Left kidney (tissue), 8 donors: ENCODE data around the gene HAUS1. TPM values are rescaled to one million over a fixed set of nuclear protein-coding genes. Genes with fewer than 3 reads are reported as not detected.

Experiments
- DNase-seq: peaks from one replicate; pipeline ENCODE4 v3.0.0-alpha.2; 2013
- long read RNA-seq, 8 donors: transcript quantifications; one replicate each; lab custom pipeline, GENCODE V29; 2026
- polyA plus RNA-seq: library from polyadenylated mRNA; unstranded; fragments of 120-200 nt; gene quantifications from one replicate; pipeline ENCODE4 v1.2.1, GENCODE V29; 2013; ENCODE audit not compliant: insufficient read length

The HAUS1 gene, protein sequence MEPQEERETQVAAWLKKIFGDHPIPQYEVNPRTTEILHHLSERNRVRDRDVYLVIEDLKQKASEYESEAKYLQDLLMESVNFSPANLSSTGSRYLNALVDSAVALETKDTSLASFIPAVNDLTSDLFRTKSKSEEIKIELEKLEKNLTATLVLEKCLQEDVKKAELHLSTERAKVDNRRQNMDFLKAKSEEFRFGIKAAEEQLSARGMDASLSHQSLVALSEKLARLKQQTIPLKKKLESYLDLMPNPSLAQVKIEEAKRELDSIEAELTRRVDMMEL
- polyA plus RNA-seq, result 54.2 TPM
- long read RNA-seq, donor 1, transcript HAUS1-201 (9 exons, 1,125 nt), result major isoform, 9 of 10 reads
- long read RNA-seq, donor 1, partial matches to known transcripts, result 0 of 10 reads
- long read RNA-seq, donor 1, other reads (novel, unspliced or antisense), result 0 of 10 reads
- long read RNA-seq, donor 2, transcript HAUS1-201 (9 exons, 1,125 nt), result major isoform, 11 of 12 reads
- long read RNA-seq, donor 2, partial matches to known transcripts, result 0 of 12 reads
- long read RNA-seq, donor 2, other reads (novel, unspliced or antisense), result 0 of 12 reads
- long read RNA-seq, donor 3, transcript HAUS1-201 (9 exons, 1,125 nt), result major isoform, 14 of 14 reads
- long read RNA-seq, donor 3, partial matches to known transcripts, result 0 of 14 reads
- long read RNA-seq, donor 3, other reads (novel, unspliced or antisense), result 0 of 14 reads
- long read RNA-seq, donor 4, partial matches to known transcripts, result 0 of 2 reads
- long read RNA-seq, donor 4, other reads (novel, unspliced or antisense), result 0 of 2 reads
- long read RNA-seq, donor 5, transcript HAUS1-201 (9 exons, 1,125 nt), result major isoform, 31 of 40 reads
- long read RNA-seq, donor 5, partial matches to known transcripts, result 5 of 40 reads
- long read RNA-seq, donor 5, other reads (novel, unspliced or antisense), result 0 of 40 reads
- long read RNA-seq, donor 6, transcript HAUS1-201 (9 exons, 1,125 nt), result major isoform, 19 of 25 reads
- long read RNA-seq, donor 6, partial matches to known transcripts, result 5 of 25 reads
- long read RNA-seq, donor 6, other reads (novel, unspliced or antisense), result 0 of 25 reads
- long read RNA-seq, donor 7, transcript HAUS1-201 (9 exons, 1,125 nt), result major isoform, 25 of 36 reads
- long read RNA-seq, donor 7, partial matches to known transcripts, result 7 of 36 reads
- long read RNA-seq, donor 7, other reads (novel, unspliced or antisense), result 0 of 36 reads
- long read RNA-seq, donor 8, transcript HAUS1-201 (9 exons, 1,125 nt), result major isoform, 5 of 7 reads
- long read RNA-seq, donor 8, partial matches to known transcripts, result 0 of 7 reads
- long read RNA-seq, donor 8, other reads (novel, unspliced or antisense), result 0 of 7 reads

DNA sequence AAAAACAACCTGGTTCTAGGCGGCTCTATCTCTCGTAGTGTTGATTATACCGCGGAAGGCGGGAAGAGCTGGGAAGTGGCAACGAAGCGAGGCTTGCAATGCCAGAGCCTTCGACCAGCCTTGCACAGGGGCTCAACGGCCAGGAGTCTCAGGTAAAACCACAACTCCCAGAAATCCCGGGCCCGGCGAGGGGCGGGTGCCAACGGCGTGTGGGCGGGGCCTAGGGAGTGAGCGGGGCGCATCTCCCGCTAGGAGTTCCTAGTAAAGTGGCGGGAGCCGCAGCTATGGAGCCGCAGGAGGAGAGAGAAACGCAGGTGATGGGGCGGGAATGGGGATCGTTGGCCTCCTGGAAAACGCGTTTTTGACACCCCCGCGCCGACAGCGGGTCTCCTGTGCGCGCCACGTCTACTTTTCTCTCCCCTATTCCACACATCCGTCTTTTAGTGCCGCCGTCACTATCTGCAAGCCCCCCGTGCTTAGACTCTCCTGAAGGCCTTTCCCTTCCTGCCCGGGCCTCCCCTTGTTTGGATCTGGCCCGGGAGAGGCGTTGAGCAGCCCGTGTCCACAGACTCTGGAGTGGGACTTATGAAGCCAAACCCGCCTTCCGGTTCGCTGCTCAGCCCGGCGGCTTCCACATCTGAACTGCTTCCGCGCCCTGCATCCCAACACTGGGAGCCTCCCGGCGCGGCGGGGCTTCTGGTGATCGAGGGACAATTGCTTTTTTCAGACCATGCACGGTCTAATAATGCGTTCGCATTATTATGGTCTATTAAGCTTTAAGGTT is at the start of gene HAUS1:
Gene HAUS1, plus strand, starts transcription at position 258 of the 784 bp plus-strand sequence. Its CDS starts 27 bp downstream, at position 285.
- peak; percentile 94 for DNase-seq

DNA sequence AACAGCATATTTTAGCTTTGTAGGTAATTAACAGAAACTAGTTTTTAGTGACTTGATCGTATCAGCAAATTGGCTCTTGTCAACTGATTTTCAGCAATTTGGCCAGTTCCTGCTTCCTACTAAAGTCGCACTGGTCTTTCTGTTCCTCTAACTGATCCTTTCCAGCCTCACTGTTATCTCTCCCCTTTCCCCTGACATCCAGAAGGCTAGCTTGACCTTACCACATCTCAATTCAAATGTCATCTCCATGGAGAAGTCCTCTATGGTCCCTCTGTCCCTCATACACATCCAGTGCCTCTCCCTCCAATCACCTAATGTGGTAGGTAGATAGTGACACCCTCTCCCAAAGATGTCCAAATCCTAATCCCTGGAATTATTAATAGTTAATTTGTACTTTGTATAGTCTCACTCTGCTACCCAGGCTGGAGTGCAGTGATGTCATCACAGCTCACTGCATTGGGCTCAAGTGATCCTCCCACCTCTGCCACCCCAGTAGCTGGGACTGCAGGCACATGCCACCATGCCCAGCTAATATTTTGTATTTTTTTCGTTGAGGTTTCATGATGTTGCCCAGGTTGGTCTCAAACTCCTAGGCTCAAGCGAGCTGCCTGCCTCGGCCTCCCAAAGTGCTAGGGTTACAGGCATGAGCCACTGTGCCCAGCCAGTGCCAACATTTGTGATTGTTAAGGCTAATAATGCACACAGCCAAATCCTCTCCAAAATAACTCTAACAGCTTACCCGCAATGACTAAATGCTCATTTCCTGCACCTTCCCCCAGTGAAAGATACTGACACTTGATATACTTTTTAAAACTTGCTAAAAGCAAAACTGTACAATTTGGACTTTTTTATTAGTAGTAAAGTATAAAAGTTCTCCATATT is 49.0 kb upstream of the HAUS1 start:
- DNase-seq, result no peak

DNA sequence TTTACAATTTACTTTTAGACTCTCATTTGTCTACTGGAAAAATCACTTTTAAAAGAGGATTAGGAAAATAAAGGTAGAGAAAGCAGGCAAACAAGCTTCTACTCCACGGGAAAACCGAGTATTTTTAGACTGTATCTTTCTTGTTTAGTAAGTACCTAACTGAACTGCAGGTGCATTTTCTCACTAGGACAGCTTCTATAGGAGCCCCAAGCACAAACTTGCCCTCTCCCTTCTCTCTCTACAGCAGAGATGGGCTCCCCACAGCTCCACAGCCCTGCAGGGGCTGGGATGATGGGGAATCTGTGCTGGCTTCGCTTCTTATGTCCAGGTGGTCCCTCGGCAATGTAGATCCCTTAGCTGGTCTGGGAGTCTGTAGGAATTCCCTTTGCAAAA is 48.4 kb upstream of the HAUS1 start:
- DNase-seq, result no peak

DNA sequence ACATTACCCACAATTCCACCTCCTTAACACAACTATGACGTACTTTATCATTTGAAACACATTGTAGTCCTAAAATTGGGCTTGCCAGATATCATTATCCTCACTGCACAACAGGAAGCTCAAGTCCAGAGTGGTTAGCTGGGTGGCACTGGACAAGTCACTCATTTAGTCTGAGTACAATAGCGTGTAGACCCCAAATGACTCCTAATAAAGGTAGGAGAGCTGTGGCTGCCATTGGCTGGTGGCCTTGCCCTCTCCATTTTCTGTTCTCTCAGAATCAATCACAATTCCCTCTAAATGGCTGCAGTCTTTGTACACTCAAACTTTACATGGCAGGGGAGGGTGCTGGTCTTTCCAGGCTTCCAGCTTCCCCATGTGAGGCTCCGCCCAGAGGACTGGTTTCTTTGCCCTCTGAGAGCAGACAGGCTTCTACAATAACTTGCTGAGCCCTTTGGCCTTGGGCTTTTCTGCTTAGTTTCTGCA is 43.8 kb upstream of the HAUS1 start:
- DNase-seq, result no peak

DNA sequence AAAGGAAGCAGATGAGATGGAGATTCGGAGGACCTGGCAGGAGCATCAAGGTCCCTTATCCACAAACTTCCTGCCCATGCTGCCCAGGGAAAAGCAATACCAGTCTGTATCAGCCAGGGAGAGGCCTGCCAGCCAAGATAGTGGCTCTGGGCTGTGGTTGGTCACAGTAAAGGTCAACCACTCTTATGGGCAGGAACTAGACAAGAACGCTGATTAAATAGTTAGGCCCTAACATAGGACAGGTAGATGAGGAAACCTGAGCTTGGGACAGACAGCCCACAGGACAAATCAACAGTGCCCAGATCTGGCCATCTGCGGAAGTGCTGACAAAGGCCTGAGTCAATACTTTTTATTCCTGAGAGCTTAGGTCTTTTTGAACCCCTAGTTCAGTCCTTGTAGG is 42.8 kb upstream of the HAUS1 start:
- no peak for DNase-seq

DNA sequence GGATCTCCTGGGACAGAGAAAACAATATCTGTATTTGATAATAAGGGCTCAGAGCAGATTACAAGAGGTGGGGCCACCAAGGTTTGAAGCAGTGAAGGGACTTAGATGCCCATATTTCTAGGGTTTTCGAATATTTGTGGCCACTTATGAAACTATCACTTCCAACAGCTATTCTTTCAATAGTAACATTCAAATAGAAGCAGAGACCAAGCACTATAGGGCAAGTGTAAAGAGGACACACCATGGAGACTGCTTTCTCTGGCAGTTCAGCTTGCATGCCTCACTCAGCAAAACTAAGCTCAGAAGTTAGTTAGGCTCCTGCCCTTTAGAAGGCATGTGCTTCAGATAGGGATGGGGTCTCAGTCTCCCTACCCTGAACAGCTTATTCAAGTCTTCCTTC is 42.4 kb upstream of the HAUS1 start:
- DNase-seq, result no peak

DNA sequence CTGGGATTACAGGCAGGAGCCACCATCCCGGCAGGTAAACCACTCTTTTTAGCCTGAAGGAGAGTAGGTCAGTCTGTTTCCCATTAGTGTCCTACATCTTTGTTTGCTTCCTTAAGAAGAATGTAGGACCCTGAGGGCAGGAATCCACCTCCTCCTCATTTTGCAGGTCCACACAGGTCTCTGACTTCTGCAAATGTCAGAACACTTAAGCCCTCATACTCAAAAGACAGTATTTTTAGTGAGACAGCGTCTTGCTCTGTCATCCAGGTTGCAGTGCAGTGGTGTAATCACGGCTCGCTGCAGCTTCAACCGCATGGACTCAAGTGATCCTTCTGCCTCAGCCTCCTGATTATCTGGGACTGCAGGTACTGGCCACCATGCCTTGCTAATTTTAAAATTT is 41.4 kb upstream of the HAUS1 start:
- DNase-seq, result no peak

DNA sequence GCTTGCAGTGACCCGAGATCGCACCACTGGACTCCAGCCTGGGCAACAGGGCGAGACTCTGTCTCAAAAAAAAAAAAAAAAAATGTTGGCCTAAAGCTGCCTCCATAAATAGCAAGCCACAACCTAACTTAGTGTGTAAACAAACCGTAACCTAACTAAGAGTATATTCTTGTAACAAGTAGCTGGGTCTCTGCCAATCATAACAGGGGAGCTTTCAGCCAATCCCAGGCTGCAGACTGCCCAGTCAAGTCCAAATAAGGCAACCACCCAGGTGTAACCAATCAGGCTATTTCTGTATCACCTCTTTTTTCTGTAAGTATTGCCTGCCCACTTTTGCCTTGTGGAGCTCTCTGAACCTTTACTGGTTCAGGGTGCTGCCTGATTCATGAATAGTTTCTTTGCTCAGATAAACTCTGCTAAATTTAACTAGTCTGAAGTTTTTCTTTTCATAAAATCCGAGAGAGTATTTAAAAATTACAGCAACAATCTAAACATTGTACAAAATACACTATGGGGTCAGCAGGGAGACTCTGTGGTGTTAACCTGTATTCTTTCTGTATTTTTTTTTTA is 36.7 kb upstream of the HAUS1 start:
- no peak for DNase-seq

DNA sequence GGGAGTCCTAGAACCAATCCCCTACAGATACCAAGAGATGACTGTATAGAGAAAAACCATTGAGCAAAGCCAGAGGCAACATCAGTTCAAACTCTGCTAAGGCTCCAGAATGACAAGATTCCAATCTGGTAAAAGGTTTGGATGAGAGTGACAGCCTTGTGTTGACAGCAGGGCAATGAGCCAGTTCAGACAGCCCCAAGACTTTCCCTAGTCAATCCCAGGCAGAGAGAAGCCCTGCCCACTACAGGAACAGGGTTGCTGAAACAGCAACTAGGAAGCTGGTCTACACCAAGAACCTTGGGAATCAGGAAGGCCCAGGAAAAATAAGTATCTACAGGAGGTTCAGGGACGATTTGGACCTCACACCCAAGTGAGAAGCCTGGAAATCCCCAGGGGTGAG is 35.4 kb upstream of the HAUS1 start:
- no peak for DNase-seq

DNA sequence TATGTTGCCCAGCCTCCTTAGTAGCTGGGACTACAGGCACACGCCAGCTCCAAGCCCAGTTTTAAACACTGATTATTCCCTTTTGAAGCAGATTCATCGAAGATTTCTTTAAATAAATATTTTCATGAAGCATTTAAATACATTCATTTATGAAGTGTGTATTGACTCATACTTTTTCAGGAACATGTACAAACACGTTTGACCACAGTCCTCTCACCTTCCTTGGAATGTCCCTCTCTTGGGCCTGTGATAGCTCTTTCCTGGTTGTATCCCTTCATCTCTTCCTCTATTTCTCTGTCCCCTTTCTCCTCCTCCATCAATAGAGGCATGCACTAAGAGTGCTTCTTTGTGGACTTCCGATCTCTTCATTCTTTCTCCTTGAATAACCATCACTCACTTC is 34.7 kb upstream of the HAUS1 start:
- no peak for DNase-seq

DNA sequence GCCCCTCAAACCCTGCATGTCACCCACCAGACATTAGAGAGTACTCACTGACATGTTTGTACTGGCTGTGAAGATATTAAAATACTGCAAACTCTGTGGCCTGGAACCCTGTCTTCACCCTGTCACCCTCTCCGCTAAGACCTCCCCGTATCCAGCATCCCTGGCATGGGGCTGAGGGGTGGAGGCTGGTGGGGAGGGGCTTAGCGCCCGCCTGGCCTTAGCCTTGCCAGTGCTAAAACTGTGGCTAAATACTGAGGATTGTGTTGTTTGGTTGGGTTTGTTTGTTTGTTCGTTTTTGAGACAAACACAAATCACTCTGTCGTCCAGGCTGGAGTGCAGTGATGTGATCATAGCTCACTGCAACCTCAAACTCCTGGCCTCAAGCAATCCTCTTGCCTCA is 34.0 kb upstream of the HAUS1 start:
- no peak for DNase-seq

DNA sequence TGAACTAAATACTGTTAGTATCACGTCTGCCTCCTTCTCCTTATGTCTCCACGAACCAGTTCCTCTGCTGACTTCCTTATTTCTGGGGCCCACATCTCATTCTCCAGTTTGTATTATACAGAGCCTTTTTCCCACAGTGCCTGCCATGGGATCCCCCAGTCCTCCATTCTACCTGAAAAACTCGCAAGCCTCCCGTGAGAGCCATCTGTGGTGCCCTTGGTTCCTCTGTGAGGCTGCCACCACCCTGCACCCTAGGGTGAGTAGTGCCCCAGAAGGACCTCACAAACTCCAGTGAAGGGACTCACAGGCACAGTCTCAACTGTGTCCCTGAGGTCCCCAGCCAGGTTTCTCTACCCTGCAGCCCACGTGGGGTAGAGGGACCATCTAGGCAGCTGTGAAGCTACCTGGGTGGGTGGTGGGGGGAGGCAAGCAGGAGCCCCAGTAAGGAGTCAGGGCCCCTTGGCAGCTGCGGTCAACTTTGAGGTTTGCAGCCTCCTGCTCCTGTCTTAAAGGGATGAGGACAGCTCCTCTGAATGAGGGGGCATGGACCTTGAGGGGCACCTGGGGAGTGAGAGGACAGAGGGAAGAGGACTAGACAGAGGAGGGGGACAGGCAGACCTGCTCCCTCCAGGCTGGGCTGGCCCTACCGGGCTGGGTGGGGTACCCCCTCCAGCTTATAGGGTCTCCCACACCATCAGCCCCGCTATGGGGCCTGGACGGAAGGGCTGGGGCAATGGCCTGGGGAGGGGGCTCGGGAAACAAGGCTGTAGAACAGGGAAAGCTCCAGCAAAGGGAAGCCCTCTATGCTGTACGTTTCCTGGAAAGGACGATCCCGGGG is 33.2 kb upstream of the HAUS1 start:
- DNase-seq, result no peak

DNA sequence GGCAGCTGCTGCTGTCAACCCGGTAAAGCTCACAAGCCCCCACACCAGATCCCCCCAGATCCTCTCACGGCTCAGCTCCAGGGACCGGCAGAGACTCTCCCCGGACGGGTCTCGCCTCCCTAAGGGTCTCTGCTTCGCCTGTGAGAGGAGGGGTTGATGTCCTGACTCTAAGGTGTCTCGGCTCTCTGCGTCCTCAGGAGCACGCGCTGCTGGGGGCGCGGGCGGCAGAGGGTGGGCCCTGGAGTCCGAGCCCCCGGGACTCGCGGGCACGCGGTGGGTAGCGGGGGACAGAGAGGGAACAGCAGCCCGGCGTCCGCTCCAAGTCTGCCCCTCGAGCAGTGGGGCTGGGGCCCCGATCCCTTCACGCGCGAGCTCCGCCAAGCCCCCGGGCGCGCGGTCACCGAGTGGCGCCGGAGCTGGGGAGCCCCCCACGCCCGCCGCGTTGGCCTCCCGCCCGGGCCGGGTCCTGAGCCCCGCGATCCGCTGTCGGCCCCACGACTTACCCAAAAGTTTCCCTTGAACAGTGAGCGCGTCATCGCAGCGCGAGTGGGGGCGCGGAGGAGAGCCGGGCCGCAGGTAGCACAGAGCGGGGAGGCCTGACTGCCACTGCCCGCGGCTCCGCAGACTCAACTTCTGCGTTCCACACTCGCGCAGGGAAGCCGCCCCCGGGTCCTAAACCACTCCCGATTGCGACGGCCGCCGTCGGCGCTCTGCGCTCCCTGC is 32.4 kb upstream of the HAUS1 start, which contains the start of gene PSTPIP2:
Gene PSTPIP2, minus strand, starts transcription at position 608 of the 723 bp plus-strand sequence. Its CDS starts 72 bp downstream, at position 536.
- DNase-seq, result peak; percentile 60

DNA sequence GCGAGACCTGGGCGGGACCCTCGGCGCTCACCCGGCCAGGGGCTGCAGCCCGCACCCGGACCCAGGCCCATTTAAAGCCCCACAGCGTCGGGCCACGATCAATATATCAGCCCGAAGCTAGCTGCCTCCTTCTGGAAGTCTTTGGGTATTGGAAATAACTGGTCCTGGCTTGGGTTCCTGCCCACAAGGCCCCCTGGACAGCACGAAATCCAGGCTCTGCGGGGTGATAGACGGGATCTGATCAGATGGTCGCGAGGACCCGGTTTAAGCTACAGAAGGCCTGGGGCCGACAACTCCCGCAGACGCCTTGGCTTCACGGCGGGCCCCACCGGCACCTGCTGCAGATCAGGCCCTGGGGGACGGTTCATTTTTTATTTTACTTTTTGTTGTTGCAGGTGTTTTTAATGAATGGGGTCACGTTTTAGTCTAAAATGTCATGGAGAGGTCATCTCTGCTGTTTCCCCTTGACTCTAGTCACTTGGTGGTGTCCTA is 31.8 kb upstream of the HAUS1 start:
- no peak for DNase-seq

DNA sequence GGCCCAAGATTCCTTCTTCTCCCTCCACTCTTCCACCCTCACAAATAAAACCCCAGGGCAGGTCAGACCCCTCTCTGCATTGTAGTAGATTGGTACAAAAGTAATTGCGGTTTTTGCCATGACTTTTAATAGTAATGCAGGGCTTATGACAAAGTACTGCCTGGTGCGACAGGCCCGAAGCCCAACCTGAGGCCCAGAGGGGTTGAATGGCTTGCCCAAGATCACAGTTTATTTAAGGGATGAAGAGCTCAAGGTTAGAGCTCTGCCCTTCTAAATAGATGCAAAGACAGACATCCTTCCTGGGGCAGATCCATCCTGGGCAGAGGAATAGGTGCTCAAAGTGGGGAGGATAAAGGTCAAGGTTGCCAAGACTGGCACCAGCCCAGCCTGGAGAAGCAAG is 31.2 kb upstream of the HAUS1 start:
- DNase-seq, result no peak

DNA sequence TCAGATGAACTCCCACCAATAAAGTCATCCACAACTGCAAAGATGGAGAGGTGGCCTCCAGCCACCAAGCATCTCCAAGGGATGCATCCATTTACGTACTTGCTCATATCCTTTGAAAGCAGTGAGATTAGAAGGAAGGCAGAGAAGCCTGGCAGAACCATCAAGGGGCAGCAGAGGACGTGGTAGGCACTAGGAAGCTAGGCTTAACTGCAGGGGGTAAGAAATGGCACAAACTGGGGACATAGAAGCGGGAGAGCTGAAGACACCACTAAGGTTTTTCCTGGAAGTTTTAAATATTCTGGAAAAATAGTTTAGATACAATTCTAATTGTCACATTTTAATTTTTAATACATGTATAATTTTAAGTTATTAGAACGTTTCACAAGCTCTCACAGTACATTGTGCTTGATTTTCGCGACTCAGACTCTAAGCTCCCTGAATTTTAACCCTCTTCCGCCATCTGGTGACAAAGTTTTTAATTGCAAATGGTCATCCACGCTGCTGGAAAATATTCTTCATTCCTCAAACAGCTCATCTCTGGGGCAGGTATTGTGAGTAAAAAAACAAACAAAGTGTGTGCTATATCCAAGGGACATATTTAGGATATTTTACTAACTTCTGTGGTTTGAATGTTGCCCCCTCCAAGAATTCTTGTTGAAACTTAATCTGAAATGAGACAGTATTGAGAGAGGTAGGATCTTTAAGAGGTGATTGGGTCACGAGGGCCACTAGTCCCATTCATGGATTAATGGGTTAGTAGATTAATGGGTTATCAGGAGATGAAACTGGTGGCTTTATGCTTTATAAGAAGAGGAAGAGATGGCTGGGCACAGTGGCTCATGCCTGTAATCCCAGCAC is 30.5 kb upstream of the HAUS1 start:
- peak; percentile 74 for DNase-seq

DNA sequence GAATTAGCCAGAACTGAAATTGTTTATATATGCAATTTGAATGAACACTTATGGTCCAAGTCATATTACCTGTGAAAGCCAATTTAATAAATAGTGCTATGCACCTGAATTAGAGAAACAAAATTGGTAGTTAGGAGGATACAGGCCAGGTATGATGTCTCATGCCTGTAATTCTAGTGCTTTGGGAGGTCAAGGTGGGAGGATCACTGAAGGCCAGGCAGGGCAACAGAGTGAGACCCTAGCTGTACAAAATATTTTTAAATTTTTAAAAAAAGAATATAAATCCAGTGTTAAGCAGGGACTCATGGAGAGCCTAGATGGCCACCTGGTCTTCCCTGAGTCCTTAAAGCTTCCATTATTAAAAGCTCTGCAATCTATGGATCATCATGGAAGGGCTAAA is 24.8 kb upstream of the HAUS1 start:
- no peak for DNase-seq
